ENCODE results near the gene ARHGEF4. TPM values are rescaled to one million over a fixed set of nuclear protein-coding genes. Genes with fewer than 3 reads are reported as not detected.

The ARHGEF4 gene
- total RNA-seq, 1 experiment from 2014 or later = 0.80 TPM

DNA sequence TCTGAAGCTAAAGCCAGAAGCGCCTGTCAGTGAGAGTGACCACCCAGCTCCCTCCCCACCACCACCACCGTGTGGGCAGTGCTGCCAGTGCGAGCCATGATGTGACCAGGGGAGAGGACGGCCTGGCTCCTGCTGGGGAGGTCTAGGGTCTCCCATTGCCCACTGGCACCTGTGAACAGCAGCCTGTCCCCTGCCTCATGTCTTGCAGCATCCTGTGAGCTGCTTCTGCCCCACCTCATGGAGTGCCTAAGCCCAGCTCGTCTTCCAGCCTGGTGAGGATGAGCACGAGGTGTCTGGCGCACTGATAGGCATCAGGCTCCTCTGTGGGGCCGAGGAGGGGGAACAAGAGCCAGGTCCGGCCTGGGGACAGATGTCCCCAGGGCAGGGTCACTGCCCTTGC lies 195.2 kb downstream of the ARHGEF4 start:
- H3K27ac ChIP-seq (ENCODE audit: low read length) = no peak overlapping the region
- H3K4me3 ChIP-seq (ENCODE audit: low read depth in 2 of 2, low read length in 2 of 2) = no peak overlapping the region
- no peaks in the 10 kb centered on the region for H3K27me3 ChIP-seq (ENCODE audit: control insufficient read depth, insufficient read depth, low read length)
- no TSS peak for BruUV-seq (replicated peaks)
- ChIA-PET CTCF (no interaction called here), POLR2A (no interaction called here)
- no peaks in the 10 kb centered on the region for H3K4me1 ChIP-seq (ENCODE audit: control insufficient read depth, insufficient read depth, low read length)
- TF ChIP-seq TCF7L2 (IDR thresholded peaks at IDR 0.05; ENCODE audit: low read depth, low read length) = no peak
- ATAC-seq (no peak), DNase-seq (ENCODE audit: low read depth, low spot score) (no peak)
- no peaks in the 10 kb centered on the region for H3K9me3 ChIP-seq (ENCODE audit: control insufficient read depth, insufficient read depth, low read depth, low read length)
- H3K36me3 ChIP-seq (ENCODE audit: control insufficient read depth, insufficient read depth, low read length) = no peaks in the 10 kb centered on the region
- intact Hi-C loops (cut with micrococcal nuclease; ENCODE audit: unreplicated experiment) = no loop called here
- in situ Hi-C loops (cut with HindIII; ENCODE audit: low pct_unique_long_range_greater_than_20kb, low sequenced_read_pairs) = no loop called here

GRCh38 chr2:131032393-131032836 lies 195.7 kb downstream of the ARHGEF4 start:
- no peak for DNase-seq (ENCODE audit: low read depth, low spot score)
- CTCF ChIA-PET = interaction anchor here (1.2 kb wide), 1 partner anchor 81 kb away, joined by 3 read pairs; no protein-coding TSS in a partner anchor

DNA sequence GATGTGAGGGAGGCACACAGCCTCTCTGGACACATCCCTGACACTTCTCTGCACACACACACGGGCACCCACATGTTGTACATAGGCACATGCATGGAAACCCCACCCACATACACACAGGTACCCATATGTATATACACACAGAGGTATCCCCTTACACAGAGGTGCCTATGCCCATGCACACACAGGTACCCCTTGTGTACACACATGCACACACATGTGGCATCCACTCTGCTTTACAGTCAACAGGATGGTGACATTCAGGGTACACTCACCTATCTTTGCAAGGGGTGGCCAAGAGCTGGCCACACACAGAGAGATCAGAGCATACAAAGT lies 197.0 kb downstream of the ARHGEF4 start:
- intact Hi-C loops (cut with micrococcal nuclease; ENCODE audit: unreplicated experiment) = no loop called here
- TF ChIP-seq TCF7L2 (IDR thresholded peaks at IDR 0.05; ENCODE audit: low read depth, low read length) (no peak), CTCF (IDR thresholded peaks at IDR 0.05) (no peak), SIN3A (IDR thresholded peaks at IDR 0.05; ENCODE audit: borderline replicate concordance, insufficient read depth, low read depth, low read length) (no peak), POLR2AphosphoS5 (IDR thresholded peaks at IDR 0.05; ENCODE audit: low read depth, low read length) (no peak)
- TF ChIP-seq, protein P1, sequence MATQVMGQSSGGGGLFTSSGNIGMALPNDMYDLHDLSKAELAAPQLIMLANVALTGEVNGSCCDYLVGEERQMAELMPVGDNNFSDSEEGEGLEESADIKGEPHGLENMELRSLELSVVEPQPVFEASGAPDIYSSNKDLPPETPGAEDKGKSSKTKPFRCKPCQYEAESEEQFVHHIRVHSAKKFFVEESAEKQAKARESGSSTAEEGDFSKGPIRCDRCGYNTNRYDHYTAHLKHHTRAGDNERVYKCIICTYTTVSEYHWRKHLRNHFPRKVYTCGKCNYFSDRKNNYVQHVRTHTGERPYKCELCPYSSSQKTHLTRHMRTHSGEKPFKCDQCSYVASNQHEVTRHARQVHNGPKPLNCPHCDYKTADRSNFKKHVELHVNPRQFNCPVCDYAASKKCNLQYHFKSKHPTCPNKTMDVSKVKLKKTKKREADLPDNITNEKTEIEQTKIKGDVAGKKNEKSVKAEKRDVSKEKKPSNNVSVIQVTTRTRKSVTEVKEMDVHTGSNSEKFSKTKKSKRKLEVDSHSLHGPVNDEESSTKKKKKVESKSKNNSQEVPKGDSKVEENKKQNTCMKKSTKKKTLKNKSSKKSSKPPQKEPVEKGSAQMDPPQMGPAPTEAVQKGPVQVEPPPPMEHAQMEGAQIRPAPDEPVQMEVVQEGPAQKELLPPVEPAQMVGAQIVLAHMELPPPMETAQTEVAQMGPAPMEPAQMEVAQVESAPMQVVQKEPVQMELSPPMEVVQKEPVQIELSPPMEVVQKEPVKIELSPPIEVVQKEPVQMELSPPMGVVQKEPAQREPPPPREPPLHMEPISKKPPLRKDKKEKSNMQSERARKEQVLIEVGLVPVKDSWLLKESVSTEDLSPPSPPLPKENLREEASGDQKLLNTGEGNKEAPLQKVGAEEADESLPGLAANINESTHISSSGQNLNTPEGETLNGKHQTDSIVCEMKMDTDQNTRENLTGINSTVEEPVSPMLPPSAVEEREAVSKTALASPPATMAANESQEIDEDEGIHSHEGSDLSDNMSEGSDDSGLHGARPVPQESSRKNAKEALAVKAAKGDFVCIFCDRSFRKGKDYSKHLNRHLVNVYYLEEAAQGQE (IDR thresholded peaks at IDR 0.05; ENCODE audit: insufficient read depth in 1 of 2, low read depth in 2 of 2, low read length in 1 of 2) = no peak
- POLR2A ChIA-PET = no interaction called here

More at GRCh38 chr2:131032393-131032836, 195.7 kb downstream of the ARHGEF4 start:
- TF ChIP-seq SIN3A (IDR thresholded peaks at IDR 0.05; ENCODE audit: borderline replicate concordance, insufficient read depth, low read depth, low read length) = no peak
- TF ChIP-seq, protein P1 (IDR thresholded peaks at IDR 0.05; ENCODE audit: insufficient read depth in 1 of 2, low read depth in 2 of 2, low read length in 1 of 2) = no peak
- H3K9me3 ChIP-seq (ENCODE audit: control insufficient read depth, insufficient read depth, low read depth, low read length) = no peaks in the 10 kb centered on the region
- no peaks in the 10 kb centered on the region for H3K4me1 ChIP-seq (ENCODE audit: control insufficient read depth, insufficient read depth, low read length)
- no peaks in the 10 kb centered on the region for H3K36me3 ChIP-seq (ENCODE audit: control insufficient read depth, insufficient read depth, low read length)
- no peak for ATAC-seq
- POLR2A ChIA-PET = no interaction called here
- H3K4me3 ChIP-seq (ENCODE audit: low read depth in 2 of 2, low read length in 2 of 2) = no peak overlapping the region
- in situ Hi-C loops (cut with HindIII; ENCODE audit: low pct_unique_long_range_greater_than_20kb, low sequenced_read_pairs) (no loop called here), intact Hi-C loops (cut with micrococcal nuclease; ENCODE audit: unreplicated experiment) (no loop called here)
- H3K27ac ChIP-seq (ENCODE audit: low read length) = no peak overlapping the region
- H3K27me3 ChIP-seq (ENCODE audit: control insufficient read depth, insufficient read depth, low read length) = no peaks in the 10 kb centered on the region
- BruUV-seq (replicated peaks) = no TSS peak

More for the DNA sequence above, 197.0 kb downstream of the ARHGEF4 start:
- Histone ChIP-seq H3K4me3 (ENCODE audit: low read depth in 2 of 2, low read length in 2 of 2) (no peak overlapping the region), H3K36me3 (ENCODE audit: control insufficient read depth, insufficient read depth, low read length) (no peaks in the 10 kb centered on the region), H3K4me1 (ENCODE audit: control insufficient read depth, insufficient read depth, low read length) (no peaks in the 10 kb centered on the region), H3K27me3 (ENCODE audit: control insufficient read depth, insufficient read depth, low read length) (no peaks in the 10 kb centered on the region), H3K9me3 (ENCODE audit: control insufficient read depth, insufficient read depth, low read depth, low read length) (no peaks in the 10 kb centered on the region), H3K27ac (ENCODE audit: low read length) (no peak overlapping the region)
- no TSS peak for BruUV-seq (replicated peaks)
- DNase-seq (ENCODE audit: low read depth, low spot score) = no peak
- CTCF ChIA-PET = no interaction called here
- in situ Hi-C loops (cut with HindIII; ENCODE audit: low pct_unique_long_range_greater_than_20kb, low sequenced_read_pairs) = no loop called here
- ATAC-seq = no peak
